HG03095 (cell line): ENCODE measurements around the gene GRIP1.

ENCODE experiments used
- ATAC-seq: cut with Tn5 transposase; IDR thresholded peaks from one replicate; pipeline ENCODE4 v1.9.1; 2021; ENCODE audit warnings: moderate library complexity; ENCODE audit not compliant: unreplicated experiment

GRIP1 gene, protein sequence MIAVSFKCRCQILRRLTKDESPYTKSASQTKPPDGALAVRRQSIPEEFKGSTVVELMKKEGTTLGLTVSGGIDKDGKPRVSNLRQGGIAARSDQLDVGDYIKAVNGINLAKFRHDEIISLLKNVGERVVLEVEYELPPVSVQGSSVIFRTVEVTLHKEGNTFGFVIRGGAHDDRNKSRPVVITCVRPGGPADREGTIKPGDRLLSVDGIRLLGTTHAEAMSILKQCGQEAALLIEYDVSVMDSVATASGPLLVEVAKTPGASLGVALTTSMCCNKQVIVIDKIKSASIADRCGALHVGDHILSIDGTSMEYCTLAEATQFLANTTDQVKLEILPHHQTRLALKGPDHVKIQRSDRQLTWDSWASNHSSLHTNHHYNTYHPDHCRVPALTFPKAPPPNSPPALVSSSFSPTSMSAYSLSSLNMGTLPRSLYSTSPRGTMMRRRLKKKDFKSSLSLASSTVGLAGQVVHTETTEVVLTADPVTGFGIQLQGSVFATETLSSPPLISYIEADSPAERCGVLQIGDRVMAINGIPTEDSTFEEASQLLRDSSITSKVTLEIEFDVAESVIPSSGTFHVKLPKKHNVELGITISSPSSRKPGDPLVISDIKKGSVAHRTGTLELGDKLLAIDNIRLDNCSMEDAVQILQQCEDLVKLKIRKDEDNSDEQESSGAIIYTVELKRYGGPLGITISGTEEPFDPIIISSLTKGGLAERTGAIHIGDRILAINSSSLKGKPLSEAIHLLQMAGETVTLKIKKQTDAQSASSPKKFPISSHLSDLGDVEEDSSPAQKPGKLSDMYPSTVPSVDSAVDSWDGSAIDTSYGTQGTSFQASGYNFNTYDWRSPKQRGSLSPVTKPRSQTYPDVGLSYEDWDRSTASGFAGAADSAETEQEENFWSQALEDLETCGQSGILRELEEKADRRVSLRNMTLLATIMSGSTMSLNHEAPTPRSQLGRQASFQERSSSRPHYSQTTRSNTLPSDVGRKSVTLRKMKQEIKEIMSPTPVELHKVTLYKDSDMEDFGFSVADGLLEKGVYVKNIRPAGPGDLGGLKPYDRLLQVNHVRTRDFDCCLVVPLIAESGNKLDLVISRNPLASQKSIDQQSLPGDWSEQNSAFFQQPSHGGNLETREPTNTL

DNA sequence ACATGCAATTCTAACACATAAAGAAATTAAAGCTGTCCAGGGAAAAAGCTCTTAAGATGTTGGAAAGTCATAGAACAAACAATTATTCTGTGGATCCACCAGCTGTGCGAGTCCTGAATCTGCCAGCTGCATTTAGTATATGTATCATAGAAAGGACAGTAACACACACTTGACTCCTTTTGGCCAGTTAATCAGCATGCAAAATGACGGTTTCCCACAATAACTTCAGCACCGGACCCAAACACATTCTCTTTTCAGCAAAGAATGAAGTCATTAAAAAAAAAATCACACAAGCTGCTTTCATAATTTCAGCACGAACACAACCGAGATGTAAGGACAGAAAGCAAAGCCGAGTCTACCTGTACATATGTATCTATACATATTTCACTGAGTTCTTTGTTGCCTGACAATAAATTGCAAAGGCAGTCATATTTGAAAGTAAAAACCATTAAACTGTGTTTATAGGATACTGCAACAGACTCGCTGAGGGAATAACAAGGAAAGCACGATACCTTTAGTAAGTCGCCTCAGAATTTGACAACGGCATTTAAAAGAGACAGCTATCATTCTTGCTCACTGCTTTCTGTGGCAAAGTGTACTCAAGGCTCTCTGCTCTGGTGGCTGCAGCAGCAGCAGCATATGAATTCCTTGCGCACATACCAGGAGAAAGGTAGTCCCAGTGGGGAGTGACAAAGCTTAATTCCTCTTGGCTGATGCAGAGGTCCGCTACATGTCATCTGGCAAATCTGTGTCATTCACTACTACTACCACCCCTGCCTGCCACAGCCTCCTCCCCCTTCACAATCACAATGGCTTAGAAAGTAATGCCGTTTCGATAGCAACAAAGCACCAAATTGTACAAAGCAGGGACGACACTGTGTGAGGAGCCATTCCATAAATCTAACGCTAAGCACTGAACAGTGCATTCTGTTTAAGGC lies at the start of gene GRIP1:
TSS of gene GRIP1 (minus strand) at position 739 of the 938 bp plus-strand sequence. CDS start at position 567, 172 bp downstream.
- no peak for ATAC-seq

DNA sequence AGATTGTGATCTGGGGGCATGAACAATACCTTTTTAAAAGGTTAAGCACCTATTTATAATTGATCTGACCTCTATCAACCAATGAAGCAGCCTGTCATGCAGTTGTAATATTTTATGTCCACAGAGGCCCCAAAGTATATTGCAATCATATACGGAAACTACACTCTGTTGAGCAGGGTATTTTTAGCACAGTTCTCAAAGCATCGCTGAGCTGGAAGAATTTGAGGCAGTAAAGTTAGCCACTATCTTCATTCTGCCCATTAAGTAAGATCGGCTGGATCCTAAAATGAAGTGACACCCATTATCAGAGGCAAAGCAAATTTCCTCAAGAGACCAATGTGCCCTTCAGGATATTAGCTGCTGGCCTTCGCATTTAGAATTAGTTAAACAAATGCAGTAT lies 47.7 kb upstream of the GRIP1 start:
- no peak for ATAC-seq

DNA sequence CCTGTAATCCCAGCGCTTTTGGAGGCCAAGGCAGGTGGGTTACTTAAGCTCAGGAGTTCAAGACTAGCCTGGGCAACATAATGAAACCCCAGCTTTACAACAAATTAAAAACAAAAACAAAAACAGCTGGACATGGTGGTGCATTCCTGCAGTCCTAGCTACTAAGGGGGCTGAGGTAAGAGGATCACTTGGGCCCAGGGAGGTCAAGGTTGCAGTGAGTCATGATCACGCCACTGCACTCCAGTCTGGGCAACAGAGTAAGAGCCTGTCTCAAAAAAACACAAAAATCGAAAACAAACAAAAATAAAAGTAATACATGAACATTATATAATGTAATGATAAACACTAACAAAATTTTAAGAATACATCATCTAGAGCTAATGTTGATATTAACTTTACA lies 46.2 kb upstream of the GRIP1 start:
- ATAC-seq, result no peak

DNA sequence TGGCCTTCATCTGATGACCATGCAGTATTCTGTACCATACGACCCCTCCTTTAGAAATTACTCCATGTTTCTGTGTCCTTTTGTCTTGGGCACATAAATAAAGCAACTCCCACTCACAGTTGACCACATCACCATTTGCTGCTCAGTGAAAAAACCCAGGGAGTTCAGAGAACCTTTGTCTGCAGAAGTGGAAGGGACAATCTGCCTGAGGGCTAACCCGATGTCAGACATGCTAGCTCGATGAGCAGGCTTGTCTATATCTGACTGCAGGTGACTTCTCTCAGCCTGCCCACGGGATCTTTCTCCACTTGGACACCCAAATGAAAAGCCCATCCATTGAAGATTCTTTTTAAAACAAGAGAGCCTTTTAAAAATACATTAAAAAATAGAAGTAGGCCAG lies 45.7 kb upstream of the GRIP1 start:
- ATAC-seq, result no peak

DNA sequence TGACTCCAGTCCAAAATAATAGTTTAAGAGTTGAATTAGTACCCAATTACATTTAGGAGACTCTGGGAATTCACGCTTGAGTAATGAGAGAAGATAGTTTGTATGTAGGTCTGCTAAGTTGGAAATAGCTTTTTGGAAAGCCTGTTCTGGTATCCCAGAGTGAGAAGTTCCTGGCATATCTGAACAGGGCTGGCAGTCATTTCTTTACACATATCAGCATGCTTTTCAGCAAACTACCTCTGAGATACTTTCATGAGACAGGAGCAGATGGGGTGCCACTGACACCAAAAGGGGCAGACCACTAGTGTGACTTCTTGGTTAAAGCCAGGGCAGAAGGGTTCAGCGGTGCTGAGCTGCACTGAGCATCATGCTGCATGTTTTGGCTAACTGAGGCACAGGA lies 45.1 kb upstream of the GRIP1 start:
- ATAC-seq, result no peak

DNA sequence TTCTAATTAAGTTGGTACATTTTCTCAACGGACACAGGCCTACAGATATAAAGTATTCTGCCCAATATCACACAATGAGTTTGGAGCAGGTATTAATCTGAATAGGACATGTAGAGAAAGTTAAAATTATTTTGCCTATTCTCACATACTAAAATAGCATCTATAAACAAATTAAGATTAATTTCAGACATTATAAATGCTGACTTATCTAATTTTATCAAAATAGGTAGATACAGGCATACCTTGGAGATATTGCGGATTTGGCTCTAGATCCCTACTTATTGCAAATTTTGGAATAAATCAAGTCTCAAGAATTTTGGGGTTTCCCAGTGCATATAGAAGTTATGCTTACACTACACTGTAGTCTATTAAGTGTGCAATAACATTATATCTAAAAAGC lies 41.0 kb upstream of the GRIP1 start:
- ATAC-seq, result no peak

DNA sequence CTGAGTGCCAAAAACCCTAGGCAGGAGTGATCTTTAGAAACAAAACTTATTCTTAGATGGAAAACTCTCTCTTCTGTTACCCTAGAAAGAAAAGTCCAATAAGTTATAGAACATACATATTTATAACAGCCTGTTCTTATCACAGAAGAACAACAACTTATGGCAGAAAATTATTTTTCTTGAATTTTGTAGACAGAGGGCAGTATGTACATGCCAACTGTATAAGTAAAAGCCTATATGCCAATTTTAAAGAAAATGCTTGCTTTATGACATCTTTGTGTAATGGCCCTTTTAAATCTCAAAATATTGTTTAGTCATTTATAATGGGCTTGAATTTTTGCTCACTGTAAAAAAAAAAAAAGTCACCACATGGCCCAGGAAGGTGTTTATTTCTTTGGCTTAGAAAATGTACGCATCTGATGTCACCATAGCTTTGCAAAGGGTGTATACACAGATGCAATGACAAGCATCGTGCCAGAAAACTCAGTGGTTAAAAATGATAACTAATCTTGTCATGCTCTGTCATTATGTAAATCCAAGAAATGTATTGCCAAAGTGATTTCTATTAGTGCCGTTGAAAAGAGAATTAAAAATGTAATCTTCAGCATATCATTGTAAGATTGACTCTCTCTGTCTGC lies 38.3 kb upstream of the GRIP1 start:
- no peak for ATAC-seq

DNA sequence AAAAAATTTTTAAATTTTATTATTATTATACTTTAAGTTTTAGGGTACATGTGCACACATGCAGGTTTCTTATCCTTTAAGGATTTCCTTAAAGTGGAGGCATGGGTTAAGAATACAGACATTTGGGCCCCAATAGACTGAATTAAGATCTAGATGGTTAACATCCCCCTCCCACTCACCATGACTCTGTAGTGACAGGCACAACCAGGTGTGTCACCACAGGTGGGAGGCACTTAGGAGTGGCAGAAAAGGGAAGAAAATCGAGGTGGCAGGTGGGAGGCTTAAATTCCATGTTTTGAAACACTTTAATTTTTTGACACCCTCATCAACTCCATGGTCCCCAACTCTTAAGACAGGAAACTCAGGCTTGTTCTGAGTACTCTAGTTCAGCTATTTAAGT lies 37.6 kb upstream of the GRIP1 start:
- ATAC-seq, result no peak

DNA sequence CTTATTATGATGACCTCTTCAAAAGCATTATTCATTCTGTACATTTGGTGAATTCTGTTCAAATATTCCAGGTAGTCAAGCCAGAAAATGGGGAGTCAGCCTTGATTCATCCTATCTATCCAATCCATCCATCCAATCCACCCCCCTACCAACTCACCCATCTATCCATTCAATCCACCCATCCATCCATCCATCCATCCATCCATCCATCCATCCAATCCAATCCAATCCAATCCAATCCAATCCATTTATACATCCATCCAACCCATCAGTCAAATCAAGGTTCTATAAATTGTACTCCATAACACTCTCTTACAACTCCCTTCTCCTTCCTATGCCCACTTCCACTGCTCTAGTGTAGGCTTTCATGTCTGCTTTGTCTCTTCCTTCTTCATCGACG lies 35.8 kb upstream of the GRIP1 start:
- no peak for ATAC-seq

DNA sequence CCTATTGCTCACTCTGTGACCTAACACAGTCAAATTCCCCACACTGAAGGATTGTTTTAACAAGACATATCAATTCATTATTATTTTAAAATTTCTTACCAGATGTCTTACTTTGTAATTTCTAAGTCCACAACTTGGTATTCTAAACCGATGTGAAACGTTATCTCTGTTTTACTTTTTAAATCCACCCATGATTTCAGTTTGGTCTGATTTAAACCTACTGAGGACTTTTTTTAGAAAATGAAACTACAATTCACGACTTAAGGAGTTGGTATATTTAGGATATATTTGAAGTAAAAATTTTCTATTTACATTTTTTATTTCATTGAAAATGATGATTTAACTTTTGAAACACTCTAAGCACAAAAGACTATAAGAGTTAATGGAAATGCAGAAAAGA lies 35.1 kb upstream of the GRIP1 start:
- no peak for ATAC-seq

DNA sequence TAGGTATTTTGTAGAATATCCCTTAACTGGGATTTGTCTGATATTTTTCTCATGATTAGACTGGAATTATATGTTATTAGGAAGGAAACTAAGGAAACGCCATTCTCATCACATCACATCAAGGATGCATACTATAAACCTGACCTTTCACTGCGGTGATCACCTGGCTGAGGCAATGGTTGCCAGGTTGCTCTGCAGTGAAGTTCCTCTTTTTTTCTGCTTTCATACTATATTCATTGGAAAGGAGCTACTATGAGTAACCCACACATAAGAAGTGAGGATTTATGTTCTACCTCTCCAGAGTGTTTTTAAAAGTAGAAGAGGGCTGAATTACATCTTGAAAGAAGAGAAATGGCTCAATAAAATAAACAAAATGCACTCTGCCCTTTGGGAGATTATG lies 31.0 kb upstream of the GRIP1 start:
- ATAC-seq, result no peak

DNA sequence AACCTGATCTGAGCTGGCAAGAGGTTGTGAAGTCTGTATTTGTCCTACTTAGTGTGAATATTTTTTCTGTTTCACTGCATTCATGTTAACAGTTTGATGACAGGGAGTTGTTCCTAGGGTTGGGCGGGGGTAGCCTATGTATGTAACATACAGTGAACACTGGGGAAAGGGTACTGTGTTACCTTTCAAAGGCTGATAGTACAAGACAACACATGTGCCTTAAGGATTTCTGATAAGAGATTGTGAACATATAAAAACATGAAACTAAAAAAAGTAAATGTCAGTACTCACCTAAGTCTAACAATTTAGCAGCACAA lies 30.5 kb upstream of the GRIP1 start:
- ATAC-seq, result no peak

DNA sequence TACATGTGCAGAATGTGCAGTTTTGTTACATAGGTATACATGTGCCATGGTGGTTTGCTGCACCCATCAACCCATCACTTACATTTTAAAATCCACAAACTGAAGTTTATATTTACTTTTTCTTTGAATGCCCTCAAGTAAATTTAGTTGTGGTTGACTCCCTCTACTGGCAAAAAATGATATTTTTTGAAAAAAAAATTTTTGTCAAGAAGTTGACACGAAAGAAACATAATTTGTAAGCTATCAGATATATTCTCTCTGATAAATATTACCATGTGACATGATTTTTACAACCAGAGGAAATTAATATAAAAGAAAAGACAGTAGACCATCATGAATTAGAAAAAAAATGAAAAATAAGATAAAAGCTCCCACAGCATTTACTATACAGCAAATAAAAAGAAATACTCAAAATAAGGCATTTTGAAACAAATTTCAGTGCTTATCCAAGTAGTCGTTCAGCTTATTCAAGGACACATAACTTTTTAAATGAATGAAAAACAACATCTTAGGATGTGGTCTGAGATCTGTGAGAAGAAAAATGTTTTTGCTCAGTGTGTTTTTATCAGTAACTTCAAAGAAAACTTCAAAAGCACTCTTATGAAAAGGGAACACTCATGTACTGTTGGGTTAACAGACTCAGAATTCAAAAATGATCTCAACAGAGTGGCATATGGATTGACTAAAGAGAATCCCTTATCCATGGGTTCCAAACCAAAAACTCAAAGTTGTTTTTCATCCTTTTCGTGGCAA lies 30.0 kb upstream of the GRIP1 start:
- no peak for ATAC-seq

DNA sequence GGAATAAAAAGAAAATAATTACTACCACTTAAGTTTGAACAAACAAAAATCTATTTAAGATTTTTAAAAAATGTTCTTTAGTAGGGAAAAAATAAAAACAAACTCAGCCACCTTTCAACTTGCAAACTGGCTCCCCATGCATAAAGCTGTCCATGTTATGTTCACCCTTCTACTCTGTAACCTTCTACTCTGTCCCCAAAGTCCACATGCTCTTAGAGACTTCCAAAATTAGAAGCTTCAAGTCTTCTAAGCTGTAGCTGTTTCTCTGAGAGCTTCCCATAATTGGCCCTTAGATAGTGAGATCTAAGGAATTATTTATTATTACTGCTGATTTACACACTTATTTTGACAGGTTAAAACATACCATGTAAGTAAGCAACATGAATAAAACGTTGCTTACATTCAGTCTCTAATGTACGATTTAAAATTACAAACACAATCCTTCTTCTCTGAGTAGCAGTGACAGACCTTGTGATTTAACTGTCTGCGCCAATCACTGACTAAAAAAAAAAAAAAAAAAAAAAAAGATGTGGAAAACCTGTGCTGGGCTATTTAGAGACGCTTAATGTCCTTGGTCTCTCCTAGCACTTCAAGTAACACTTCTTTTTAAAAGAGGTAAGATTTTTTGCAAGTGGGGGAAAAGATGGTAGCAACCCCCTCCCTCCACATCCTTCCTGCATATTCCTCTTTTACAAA lies 28.3 kb upstream of the GRIP1 start:
- ATAC-seq, result no peak

DNA sequence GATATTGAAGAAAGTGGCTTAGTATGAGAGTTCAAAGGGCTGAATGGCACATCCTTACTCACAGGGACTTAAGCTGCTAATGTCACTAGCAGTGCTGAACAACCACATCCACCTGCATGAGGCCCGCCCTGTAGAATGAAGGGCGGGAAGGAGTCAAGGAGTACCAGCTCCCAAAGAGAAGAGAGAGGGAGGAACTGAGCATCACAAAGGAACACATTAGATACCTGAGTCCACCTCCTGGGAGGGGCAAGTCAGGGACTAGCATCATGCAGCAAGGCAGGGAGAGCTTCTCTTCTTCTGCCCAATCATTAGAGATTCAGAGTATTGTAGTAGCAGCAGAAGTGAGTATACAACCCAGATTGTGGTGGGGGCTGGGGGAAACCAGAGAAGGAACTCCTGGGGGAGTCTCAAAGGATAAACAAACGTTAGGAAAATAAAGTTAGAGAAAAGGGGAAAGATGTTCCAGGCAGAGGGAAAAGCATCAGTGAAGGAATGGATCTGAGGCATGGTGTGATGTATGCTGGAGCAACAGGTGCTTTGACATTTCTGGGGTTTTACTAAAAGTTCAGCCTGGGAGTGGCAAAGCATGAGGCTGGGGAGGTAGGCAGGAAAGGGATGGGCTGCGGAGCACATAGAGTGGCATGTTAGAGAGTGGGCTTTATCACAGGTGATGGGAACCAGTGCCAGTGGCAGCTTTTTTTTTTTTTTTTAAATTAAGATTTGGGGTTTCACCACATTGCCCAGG lies 21.0 kb upstream of the GRIP1 start:
- no peak for ATAC-seq

DNA sequence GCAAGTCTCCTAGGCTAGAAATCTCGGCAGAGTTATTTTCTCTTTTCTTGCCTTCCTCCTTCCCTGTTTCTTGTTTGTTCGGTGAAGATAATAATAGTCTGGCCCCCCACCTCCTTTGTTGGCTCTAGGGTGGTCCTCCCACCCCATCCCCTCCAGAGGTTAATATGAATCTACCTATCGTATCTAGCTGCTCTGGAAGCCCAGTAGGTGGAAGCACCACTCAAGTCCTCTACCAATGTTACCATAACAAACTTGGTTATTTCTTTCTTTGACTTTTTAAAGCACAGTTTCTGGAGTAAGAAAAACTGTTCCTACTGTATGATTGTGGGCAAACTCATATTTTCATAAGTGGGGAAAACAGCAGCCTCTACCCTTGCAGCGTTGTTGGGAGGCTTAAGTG lies 19.7 kb upstream of the GRIP1 start:
- no peak for ATAC-seq

DNA sequence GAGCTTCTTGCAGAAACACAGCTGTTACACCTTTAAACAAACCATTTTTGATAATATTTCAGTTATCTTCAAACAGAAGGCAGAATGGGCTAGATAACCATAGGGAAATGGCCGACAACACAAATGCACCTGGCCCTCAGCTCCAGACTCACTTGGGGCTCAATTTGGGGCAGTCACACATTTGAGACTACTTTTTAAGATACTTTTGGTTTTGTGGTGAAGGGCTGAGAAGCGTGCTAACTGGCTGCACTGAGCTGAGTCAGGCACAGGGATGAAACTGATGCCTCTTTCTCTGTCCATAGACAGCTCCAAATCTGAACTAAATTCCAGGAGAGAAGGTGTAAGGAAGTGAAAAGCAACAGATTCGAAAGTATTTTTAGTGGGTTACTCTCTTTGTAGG lies 18.5 kb upstream of the GRIP1 start:
- no peak for ATAC-seq
